Hippocampal formation (tissue), 2 donors: ENCODE results near the gene KCTD3.
A peak's percentile ranks its signal among the peaks of the same experiment; 100 is the strongest.

Experiments used
- DNase-seq, 2 donors: peaks; one replicate each; lab custom pipeline; 2025; lab: John Stamatoyannopoulos, UW

The KCTD3 gene

DNA sequence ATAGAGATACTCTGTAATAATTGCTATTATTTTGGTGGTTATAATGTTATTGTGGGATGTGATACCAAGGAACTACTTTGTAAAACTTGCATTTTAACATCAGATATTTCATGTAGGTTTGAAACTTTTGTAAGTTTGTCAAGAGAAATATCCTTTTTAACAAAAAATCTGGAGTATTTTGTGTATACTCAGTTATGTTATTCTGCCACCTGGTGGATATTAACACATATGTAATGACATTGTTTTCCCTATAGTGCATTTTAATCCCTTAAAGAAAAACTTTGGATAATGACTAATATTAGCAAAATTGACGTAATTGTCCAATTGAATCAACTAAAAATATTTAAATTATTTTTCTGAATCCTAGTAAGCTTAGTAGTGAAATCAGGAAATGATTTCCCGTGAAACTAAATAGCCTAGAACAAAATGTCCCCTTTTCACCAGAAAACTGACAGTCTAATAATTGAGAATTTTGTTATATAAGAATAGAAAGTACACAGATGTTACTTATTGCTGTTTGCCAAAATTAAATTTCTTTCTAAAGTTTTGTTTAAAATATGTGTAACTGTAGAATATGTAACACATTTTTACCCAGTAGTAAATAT, 39.6 kb downstream of the KCTD3 start:
- no peak for DNase-seq

DNA sequence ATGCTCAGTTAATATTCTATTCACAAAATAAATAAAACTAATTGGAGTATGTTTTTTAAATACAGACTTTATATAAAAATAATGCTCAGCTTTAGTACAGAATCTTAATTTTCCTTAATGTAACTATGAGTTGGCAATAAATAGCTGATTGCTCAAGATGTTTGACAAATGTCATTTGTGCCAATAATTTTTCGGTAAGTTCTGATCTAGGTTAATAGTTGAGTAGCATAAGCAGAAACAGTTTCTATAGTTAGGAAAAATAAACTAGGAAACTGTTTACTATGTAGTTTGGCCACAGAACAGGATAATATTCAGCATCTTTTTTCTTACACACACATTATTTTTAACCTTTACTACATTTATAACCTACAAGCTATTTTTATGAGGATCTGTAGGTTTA, 40.3 kb downstream of the KCTD3 start:
- no peak for DNase-seq

DNA sequence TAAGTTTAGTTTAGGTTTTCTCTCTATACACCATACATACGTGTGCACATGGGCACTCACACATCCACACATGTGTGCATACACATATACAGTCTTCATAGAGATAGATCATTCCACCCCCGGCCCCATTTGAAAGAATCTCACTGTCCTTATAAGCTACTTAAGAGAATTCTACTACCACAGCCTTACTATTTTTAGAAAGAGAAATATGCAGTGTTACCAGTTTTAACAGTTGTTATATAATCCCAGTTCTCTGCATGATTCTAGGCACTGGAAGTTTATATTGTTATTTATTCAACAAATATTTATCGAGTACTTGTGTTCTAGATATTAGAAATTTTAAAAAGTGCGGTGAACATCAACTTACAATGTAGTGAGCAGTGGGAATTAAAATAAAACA, 41.5 kb downstream of the KCTD3 start:
- no peak for DNase-seq

DNA sequence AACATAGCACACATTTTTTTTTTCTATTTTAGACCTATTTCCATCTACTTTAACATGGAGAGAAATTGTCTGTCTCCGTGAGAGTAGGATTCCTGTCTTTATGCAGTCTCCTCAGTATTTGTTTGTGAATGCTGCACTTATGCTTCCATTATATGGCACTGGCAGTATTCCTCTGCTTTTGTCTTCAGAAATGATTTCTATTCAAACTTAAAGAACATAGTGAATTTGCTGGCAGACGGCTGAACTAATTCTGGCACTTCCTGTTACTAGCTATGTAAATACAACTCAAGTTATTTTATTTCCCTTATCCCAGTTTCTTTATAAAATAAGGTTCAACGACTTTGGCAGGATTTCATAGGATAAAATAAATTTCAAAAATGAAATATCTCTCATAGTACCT, 45.3 kb downstream of the KCTD3 start:
- peak in 1 of 2 donors; percentile 4 for DNase-seq

DNA sequence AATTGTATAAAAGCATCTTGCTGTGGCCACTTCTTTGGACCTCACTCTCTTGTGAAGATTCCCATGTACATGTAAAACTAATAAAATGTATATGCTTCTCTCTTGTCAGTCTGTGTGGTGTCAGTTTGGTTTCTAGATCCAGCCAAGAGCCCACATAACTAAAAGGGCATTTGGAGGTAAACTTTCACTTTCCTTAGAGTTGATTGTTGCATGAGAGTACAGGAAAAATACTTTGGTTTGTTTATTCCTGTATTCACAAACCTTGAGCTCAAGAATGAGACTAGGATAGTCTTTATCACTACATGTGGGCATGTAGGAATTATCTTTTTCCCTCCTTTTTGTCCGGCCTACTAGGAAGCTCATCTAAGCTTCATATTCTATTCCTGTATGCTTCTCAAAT, 50.9 kb downstream of the KCTD3 start:
- no peak for DNase-seq

DNA sequence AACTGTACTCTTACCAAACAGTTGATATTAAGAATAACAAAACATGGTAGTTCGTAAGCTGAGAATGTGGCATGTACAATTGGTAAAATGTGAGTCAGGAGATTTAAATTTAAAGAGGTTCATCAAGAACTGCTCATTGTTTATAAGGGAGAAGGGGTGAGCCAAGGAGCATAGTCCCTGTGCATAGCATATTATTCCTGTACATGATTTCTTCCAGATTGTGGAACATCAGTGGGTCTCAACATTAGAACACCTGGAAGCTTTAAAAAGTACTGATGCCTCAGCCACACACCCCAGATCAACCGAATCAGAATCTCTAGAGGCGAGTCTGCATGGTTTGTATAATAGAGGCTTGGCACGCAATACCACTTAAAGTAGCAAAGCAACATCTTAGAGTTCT, 56.1 kb downstream of the KCTD3 start:
- DNase-seq = no peak

DNA sequence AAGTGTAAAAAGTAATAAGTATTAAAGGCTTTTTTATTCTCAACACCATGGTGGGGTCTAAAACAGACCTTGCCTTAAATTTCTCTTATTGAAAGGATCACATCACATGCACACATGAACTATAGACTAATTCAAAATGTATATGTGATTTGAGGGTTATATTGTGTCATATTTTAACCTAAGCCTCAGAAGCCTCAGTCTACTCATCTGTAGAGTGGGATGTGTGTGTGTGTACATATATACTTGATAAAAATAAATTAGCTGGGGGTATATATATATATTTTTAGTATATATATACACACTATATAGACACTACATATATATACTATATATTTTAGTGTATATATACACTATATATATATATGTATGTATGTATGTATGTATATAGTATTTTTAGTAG, 58.8 kb downstream of the KCTD3 start:
- no peak for DNase-seq

DNA sequence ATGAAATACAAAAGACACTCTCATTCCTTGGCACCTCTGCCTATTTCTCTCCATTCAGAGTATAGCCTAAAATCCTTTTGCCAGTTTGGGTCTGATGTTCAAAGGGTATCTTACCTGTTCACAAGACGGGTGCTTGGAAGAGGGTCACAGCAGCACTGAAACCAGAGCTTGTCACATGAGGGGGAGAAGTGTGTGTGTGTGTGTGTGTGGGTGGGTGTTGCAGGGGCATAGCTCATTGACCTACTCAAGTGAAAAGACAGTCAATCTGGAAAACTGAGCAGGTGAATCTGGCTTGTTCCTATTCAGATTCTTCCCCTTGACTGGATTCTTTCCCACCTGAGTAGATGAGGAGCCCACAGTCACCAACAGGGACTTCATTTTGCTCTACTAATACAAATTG, 63.9 kb downstream of the KCTD3 start:
- no peak for DNase-seq

DNA sequence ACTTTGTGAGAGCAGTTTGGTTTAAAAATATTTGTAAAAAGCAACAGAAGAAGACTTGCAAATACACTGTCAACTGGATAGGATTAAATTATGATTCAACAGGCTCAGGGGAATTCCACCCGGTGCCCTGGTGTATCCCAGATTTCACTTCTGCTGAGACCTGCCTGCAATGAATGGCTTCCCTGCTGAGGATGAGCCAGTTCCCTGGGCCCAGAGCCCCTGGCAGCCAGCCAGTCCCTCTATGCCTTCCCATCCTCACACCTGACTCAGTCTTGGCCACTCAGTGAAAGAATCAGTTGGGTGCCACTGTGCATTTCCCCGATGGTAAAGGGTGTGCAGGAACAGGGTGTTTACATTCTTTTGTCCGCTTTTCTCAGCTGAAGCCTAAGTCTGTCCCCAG, 64.4 kb downstream of the KCTD3 start:
- DNase-seq = no peak

DNA sequence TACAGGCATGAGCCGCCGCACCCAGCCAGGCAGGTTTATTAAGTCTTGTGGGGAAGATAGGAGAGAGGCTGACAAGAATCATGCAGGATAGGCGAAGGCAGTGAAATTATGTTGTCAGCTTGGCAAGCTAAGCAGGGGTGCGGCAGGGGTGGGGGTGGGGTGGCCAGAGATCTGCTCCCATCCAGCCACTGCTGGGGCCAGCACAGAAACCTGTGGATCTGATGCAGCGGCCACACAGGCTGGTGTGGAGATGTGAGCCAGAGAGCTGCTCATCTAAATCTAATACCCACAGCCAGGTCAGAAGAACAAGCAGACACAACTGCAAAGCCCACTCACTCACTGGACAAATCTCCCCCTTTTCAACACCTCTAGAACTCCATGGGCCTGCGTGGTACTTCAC, 68.7 kb downstream of the KCTD3 start:
- no peak for DNase-seq

DNA sequence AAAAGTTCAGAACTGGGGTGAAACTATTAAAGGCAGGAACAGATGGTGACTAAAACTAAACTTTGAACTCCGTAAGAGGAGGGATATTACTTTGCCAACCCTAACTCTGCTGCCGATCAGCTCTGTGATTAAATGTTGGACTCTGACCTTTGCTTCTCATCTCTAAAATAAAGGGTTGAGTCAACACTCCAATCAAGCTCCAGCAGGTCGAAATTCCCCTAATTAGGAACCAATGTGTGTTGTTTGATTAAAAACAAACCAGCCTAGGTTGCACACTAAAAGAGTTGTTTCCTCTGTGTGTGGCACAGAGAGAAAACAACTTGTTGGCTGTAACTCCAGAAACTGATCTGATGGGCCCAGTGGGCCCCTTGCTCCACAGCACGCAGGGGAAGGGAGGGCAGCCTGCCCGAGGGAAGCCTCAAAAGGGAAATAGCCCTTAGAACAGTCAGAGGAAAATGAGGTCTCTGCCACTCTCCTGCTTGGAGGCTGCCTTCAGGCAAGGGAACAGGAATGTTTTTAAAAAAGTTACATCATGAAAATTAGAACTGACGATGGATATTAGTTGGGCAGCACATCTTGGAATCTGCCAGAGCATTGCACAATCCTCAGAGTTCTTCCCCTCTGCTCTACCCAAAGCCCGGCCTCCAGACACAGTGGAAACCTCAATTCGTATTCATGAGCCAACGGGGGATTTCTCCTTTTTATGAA, 69.3 kb downstream of the KCTD3 start:
- no peak for DNase-seq

DNA sequence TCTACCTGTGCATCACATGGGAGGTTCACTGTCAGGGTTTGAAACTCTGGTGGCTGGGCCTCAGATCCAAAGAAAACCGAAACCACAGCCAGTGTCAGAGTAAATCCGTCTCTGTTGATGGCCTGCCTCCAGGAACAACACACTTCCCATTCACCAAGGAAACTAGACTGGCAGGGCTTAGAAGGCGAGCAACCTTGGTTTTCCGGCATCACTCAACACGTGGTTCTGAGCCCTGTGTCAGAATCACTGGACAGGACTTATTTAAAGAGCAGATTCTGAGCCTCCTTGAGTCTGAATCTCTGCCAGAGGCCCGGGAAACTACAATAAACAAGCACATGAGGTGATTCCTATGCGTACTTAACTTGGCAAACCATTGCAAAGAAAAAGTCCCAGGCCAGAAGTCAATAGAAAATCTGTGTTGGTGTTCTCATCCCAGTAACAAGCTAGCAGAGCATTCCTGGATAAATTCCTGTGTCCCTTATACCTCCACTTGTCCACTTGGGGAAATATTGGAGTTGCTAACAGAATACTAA, 70.0 kb downstream of the KCTD3 start:
- peak in 1 of 2 donors; percentile 10 for DNase-seq

DNA sequence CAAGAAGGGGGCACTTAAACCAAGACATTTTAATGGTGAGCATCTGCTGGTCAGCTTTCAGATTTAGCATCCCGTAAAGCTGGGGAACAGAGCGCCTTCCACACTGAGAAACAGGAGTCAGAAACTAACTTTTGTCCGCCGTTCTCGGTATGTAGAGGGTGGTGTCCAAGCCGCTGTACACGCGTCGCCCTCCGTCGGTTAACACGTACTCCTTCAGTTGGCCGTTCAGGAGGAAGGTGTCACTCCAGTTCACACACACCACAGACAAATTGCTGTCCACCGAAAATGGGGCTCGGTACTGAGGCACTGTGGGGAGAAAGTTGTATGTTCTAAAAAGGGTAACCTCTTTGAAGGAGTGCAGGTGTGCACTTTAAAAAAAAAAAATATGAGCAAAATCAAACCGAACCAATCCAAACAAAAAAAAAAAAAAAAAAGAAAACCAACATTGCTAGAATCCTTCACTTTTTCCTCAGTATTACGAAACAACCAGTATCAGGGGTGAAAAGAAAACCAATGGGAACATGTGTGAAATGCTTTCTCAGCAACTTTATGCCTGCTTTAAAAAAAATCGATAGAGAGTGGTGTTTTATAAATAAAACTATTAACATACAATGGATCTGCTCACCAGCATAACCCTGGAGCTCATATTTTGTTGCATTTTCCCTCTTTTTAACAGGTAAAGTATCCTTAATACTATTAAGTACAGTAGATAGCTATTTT, 73.5 kb downstream of the KCTD3 start:
- DNase-seq = no peak

DNA sequence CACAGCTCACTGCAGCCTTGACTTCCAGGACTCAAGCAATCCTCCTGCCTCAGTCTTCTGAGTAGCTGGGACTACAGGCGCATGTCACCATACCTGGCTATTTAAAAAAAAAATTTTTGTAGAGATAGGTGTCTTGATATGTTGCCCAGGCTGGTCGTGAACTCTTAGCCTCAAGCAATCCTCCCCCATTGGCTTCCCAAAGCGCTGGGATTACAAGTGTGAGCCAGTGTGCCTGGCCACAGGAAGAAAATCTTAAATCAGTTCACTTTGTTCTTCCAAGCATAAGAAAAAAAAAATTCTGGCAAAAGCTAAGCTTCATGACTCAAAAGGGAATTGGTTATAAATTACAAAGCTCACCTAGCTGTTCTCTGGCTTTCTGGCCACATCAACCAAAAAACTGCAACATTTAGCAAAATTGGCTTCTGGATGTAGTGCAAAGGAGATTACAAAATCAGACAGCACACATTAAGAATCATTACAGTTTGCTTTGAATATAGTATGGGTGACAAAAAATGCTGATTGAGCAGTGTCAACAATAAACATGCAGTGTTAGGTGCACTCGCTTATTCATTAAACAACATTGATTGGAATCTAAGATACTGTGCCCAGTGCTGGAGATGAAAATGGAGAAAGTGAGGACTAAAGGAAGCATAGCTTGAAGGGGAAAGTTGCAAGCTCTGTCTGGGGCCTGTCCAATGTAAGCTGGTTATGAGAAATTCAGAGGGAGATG, 76.7 kb downstream of the KCTD3 start:
- no peak for DNase-seq

DNA sequence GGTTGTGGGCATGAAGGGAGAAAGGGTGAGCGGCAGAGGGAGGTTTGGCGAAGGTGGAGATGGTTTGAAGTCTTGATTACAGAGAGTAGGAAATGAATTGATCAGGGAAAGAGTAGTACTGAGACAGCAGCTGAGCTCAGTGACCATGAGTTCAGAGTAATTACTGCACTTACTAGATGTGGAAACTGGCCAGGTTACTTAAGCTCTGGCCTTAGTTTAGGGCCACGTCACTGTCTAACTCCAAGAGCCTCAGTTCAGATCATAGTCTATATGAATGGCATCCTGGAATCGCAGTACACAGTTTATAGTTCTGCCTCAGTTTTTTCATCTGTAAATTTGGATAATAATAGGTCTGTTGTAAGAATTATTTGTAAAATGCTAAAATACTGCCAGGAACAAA, 78.1 kb downstream of the KCTD3 start:
- no peak for DNase-seq

DNA sequence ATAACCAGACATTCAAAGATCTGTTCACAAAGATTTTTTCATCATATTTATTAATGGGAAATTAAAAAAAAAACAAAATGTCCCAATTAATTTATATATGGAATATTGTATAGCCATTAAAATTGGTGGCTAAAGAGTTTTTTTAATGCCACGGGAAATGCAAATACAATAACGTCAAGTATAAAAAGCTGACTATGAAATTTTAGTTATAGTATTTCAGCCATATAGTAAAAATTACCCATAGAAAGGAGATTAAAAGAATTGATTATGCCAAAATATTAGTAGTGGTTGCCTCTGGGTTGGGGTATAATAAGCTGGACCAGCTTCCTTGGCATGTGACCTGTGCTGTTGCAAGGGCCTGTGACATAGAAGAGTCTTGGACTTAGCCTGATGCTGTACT, 78.8 kb downstream of the KCTD3 start:
- DNase-seq = no peak

DNA sequence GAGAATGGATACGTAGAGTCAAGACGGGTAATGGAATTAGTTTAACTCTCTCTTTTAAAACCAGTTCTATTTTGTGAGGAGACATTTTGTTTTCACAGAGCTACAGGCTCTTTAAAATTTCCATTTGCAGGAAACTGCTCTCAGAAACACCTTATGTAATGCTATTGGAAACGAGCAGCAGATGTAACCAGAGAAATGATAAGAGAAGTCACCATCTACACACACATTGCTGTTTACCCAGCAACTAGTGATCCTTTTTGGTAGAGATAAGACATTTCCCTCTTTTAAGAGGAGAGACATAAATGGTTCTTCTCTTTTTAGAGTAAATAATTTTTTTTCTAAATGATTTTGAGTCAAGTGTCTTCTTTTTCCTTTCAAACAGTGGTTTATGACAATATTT, 80.6 kb downstream of the KCTD3 start:
- DNase-seq = no peak

DNA sequence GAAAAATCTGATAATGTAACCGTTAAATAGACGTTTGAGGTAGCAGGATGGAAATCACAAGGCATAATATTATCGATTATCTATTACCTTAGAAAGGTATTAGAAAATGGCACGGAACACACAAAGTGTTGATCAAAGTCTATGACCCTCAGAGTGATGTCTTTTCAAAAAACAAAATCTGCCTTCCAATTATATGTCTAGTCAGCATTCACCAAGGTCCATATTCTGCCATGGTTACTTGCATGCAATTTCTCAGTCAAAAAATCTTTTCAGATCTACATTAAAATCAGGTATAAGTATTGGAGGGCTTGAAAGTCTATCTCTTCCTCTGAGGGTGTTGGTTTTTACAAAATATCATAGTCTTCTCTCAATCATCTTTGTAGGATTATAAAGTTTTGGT, 81.9 kb downstream of the KCTD3 start:
- no peak for DNase-seq

DNA sequence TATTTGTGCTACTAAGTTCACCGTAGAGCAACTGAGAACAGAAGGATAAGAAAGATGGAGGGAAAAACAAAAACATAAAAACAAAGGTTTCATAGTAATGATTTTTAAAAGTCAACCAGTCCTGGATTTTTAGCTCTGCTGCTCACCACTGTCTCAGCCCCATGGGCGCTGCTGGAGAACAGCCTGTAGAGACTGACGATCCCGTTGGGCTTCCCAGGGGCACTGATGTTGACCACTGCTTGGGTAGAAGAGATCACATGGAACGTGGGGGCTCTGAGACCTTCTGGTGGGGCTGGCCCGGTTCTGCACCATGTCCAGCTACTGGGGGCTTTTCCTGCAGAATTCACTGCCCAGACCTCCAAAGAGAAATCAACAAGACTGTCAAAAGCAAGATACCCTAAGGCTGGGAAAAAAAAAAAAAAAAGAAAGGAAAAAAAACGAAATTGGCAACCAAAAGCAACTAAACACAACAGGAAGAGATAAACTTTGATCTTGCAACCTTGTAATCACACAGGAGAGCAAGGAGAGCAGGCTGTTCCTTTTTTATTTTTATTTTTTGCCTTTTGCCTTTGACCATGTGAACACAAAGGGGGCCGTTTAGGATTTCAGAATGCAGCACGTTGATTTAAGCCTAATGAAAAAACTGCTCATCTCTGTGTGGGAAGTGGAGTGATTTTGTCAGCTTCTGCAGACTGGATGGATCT, 83.5 kb downstream of the KCTD3 start:
- DNase-seq = no peak

DNA sequence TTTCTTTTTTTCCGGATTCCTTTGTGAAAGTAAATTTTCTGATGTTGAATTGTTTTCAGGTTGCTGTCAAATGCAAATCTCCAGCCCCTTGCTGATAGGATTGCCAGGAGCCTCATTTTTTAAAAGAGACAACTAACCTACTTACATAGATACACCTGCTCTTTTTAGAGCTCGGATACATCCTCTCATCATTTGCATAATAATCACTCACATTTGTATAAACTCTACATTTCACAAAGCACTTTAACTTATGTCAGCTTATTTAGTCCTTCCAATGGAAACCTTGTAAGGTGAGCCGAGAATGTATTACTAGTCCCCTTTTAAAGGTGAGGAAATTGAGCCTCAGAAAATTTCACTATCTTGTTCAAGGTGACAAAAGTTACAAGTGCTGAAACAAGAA, 84.8 kb downstream of the KCTD3 start:
- DNase-seq = no peak

DNA sequence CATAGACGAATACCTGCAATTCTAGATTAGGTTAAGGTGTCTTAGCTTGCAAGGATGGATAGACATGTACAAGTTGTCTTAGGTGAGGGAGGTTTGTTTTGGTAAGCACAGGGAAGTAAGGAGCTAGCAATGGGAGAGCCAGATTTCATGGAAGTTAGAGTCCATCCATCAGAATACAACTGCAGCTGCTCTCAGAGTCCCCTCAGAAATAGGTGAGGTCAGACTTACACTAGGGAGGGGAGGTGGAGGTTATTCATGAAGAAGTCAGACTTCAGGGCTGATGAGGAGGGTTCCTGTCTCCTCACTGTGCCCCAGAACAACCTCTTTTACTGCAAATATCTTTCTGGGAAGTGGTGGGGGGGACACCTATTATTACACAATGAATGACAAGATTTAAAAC, 85.3 kb downstream of the KCTD3 start:
- no peak for DNase-seq

DNA sequence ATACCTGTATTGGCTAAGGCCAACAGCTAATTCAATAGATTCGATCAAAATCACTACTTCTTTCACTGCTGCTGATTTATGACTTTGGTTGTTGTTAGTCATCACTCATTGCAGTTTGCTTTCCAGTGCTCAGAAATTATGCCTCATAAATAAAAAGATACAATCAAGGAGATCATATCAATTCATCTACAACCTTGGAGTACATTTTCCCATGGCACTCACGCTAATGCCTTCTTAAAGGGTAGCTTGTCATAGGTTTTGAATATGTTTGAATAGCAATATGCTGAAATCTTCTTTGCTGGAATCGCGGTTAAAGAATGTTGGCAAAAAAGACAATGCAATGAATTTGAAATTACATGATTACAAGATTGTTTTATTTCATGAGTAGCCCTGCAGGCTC, 89.9 kb downstream of the KCTD3 start:
- DNase-seq = no peak
